Epithelial cell of esophagus (primary cell): ENCODE results near the gene IRS2.
A peak's percentile ranks its signal among the peaks of the same experiment; 100 is the strongest.

ENCODE experiments used
- DNase-seq: peaks from one replicate; pipeline ENCODE4 v3.0.0; 2010; ENCODE audit warnings: low read depth
- H3K4me3 ChIP-seq: 2 replicates; pipeline ENCODE4 v1.5.1; 2011; ENCODE audit warnings: mild to moderate bottlenecking, low read length, control low read depth
- CTCF ChIP-seq: IDR thresholded peaks from 2 replicates; pipeline ENCODE4 v1.5.1; 2011; ENCODE audit warnings: low read depth, mild to moderate bottlenecking, low read length, control low read depth, inconsistent platforms; ENCODE audit not compliant: insufficient read depth; ENCODE audit errors: missing control alignments

Gene IRS2

GRCh38 chr13:109803825-109804224 is 17.4 kb upstream of the IRS2 start:
- no peak for DNase-seq
- TF ChIP-seq CTCF, result no peak
- no peak overlapping the region for H3K4me3 ChIP-seq

GRCh38 chr13:109802936-109803335 is 16.6 kb upstream of the IRS2 start:
- DNase-seq, result no peak
- TF ChIP-seq CTCF, result no peak

GRCh38 chr13:109795011-109795410 is 8.6 kb upstream of the IRS2 start:
- no peak for TF ChIP-seq CTCF
- no peak overlapping the region for H3K4me3 ChIP-seq
- no peak for DNase-seq

More at GRCh38 chr13:109802936-109803335, 16.6 kb upstream of the IRS2 start:
- H3K4me3 ChIP-seq, result no peak overlapping the region

- TF ChIP-seq CTCF, result no peak
- no peak for DNase-seq
- no peak overlapping the region for H3K4me3 ChIP-seq
Measured at GRCh38 chr13:109794095-109794494, 7.7 kb upstream of the IRS2 start.

- no peak overlapping the region for H3K4me3 ChIP-seq
- TF ChIP-seq CTCF, result no peak
- DNase-seq, result no peak
Measured at GRCh38 chr13:109792416-109793059, 6.2 kb upstream of the IRS2 start.

GRCh38 chr13:109790942-109791605 is 4.7 kb upstream of the IRS2 start:
- DNase-seq, result peak; percentile 48
- no peak overlapping the region for H3K4me3 ChIP-seq
- peak; percentile 66 for TF ChIP-seq CTCF

GRCh38 chr13:109790086-109790485 is 3.7 kb upstream of the IRS2 start:
- DNase-seq, result peak; percentile 42
- no peak overlapping the region for H3K4me3 ChIP-seq
- no peak for TF ChIP-seq CTCF
